ENCODE results near the gene TCEA2.

TCEA2 gene

GRCh38 chr20:64101731-64102621, 39.0 kb downstream of the TCEA2 start:
- peak; percentile 39 for TF ChIP-seq CTCF (IDR thresholded peaks at IDR 0.05; ENCODE audit: low read depth, low read length)
- no peak for DNase-seq (ENCODE audit: low read depth in 2 of 2)
- H3K4me3 ChIP-seq (replicated peaks in 1 of 2; ENCODE audit: low read depth in 2 of 2, low read length in 2 of 2): no peak overlapping the region

DNA sequence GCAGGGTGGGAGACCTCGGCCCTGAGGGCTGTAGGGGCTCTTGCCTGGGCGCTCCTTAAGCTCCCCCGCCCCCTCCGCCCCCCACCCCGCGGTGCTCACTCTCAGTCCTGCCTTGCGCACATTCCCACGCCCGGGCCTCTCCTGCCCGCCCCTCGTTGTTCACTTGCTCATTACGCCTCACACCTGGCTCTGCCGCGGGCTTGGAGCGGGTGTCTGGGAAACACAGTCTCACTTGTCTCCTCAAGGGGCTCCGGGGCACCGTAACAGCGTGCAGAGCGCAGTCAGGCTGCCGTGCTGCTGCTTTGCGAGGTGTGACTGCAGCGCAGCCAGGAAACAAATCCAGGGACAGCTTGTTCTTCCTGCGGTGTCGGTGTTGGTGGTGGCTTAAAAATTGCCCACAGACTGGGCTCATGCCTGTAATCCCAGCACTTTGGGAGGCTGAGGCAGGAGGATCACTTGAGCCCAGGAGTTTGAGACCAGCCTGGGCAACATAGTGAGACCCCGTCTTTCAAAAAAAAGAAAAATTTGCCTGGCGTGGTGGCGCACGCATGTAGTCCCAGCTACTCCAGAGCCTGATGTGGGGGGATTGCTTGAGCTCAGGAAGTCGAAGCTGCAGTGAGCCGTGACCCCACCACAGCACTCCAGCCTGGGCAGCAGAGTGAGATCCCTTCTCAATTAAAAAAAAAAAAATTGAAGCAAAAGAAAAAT, 39.8 kb downstream of the TCEA2 start:
- TF ChIP-seq CTCF (IDR thresholded peaks at IDR 0.05; ENCODE audit: low read depth, low read length): no peak
- no peak overlapping the region for H3K4me3 ChIP-seq (replicated peaks in 1 of 2; ENCODE audit: low read depth in 2 of 2, low read length in 2 of 2)
- no peak for DNase-seq (ENCODE audit: low read depth in 2 of 2)

DNA sequence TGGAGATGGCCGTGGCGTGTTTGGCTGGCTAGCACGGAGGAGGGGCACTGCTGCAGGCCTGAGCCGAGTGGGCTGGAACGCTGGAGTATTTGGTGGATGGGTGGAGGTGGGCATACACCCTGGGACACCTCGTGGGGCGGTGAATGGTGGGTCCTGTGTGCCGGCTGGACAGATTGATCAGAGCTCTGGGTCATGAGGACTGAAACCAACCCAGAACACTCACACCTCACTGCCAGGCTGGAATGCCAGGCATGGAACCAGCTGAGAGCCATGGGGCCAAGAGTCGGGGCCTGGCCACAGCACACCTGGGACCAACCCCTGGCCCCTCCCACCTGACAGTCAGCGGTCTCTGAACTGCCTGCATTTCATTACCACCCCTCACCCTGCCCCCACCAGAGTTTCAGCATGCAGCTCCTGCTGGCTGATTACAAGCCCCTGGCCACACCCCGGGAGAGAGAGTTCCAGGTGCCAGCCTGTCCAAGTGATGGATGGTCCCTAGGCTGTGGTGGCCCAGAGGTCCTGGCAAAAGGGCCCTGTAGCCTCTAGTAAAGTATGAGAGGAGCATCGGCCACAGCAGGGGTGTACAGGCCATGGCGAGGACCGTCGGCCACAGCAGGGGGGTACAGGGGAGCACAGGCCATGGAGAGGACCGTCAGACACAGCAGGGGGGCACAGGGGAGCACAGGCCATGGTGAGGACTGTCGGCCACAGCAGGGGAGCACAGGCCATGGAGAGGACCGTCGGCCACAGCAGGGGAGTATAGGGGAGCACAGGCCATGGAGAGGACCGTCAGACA, 41.1 kb downstream of the TCEA2 start:
- TF ChIP-seq CTCF (IDR thresholded peaks at IDR 0.05; ENCODE audit: low read depth, low read length): no peak
- no peak overlapping the region for H3K4me3 ChIP-seq (replicated peaks in 1 of 2; ENCODE audit: low read depth in 2 of 2, low read length in 2 of 2)
- no peak for DNase-seq (ENCODE audit: low read depth in 2 of 2)

- DNase-seq (ENCODE audit: low read depth in 2 of 2): no peak
- no peak for TF ChIP-seq CTCF (IDR thresholded peaks at IDR 0.05; ENCODE audit: low read depth, low read length)
Observed at GRCh38 chr20:64104667-64105451, 41.9 kb downstream of the TCEA2 start.

DNA sequence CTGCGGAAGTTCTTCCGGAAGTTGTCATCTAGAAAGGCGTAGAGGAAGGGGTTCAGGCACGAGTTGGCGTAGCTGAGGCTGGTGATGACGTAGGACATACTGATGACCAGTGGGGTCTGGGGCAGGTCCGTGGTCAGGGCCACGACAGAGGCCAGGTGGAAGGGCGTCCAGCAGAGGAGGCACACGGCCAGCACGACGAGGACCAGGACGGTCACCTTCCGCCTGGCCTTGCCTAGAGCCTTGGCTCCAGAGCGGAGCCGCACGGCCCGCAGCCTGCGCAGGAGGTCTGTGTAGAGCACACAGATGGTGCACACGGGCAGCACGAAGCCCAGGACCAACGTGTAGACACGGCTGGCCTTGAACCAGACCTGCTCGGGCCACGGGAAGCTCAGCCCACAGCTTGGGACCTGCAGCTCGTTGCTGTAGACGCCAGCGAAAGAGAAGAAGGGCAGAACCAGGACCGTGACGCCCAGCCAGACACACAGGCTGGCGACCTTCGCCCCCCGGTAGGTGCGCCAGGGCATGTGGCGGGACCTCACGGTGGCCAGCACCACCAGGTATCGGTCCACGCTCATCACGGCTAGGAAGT, 42.9 kb downstream of the TCEA2 start:
- no peak for TF ChIP-seq CTCF (IDR thresholded peaks at IDR 0.05; ENCODE audit: low read depth, low read length)
- no peak for DNase-seq (ENCODE audit: low read depth in 2 of 2)

More at GRCh38 chr20:64104667-64105451, 41.9 kb downstream of the TCEA2 start:
- H3K4me3 ChIP-seq (replicated peaks in 1 of 2; ENCODE audit: low read depth in 2 of 2, low read length in 2 of 2): no peak overlapping the region

More for the DNA sequence above, 42.9 kb downstream of the TCEA2 start:
- no peak overlapping the region for H3K4me3 ChIP-seq (replicated peaks in 1 of 2; ENCODE audit: low read depth in 2 of 2, low read length in 2 of 2)

All from cardiac fibroblast (primary cell).